GM12891 (cell line): ENCODE data around the gene SLC44A2.

Experiments used
- PAX5 ChIP-seq: IDR thresholded peaks from 2 replicates; pipeline ENCODE4 v1.6.1; 2011; ENCODE audit warnings: low read length, moderate library complexity, mild to moderate bottlenecking; ENCODE audit not compliant: insufficient read depth, severe bottlenecking
- POLR2A ChIP-seq: IDR thresholded peaks from 2 replicates; pipeline ENCODE4 v1.6.1; 2011; ENCODE audit warnings: low read depth, low read length, control low read depth
- POLR2AphosphoS5 ChIP-seq: IDR thresholded peaks from 2 replicates; pipeline ENCODE4 v1.6.1; 2011; ENCODE audit warnings: low read depth, low read length, control low read depth
- POU2F2 ChIP-seq: IDR thresholded peaks from 2 replicates; pipeline ENCODE4 v1.6.1; 2011; ENCODE audit warnings: low read depth, mild to moderate bottlenecking, control low read depth, low read length, moderate library complexity
- SPI1 ChIP-seq: IDR thresholded peaks from 2 replicates; pipeline ENCODE4 v1.6.1; 2011; ENCODE audit warnings: low read depth, low read length, control low read depth
- TAF1 ChIP-seq: IDR thresholded peaks from 2 replicates; pipeline ENCODE4 v1.6.1; 2011; ENCODE audit warnings: low read depth, low read length, control low read depth

- no peak for TF ChIP-seq POLR2A
- no peak for TF ChIP-seq POLR2AphosphoS5
- TF ChIP-seq POU2F2: no peak
- TF ChIP-seq SPI1: no peak
- TF ChIP-seq TAF1: no peak
- no peak for TF ChIP-seq PAX5
These were observed 768 bp upstream of the SLC44A2 start for GRCh38 chr19:10624585-10624984.
